Tibial artery (tissue), 4 donors: ENCODE measurements around the gene EPHB1.

ENCODE experiments used
- DNase-seq, 2 donors: peaks; one replicate each; pipeline ENCODE4 v3.0.0-alpha.2; 2019
- H3K27ac ChIP-seq, 2 donors: fragments of 200-600 bp; sonication (generic) in 1 of 2; 1 replicate in 1 of 2; 2 replicates in 1 of 2; pipeline ENCODE4 v1.5.1; 2018 to 2019; ENCODE audit warnings: mild to moderate bottlenecking in 1 of 2
- H3K27me3 ChIP-seq, 2 donors: fragments of 200-600 bp; sonication (generic) in 1 of 2; one replicate each; pipeline versions ENCODE4 v1.5.1 to v1.6.0; 2016 to 2019
- H3K36me3 ChIP-seq, 3 donors: fragments of 200-600 bp; sonication (generic) in 2 of 3; one replicate each; pipeline ENCODE4 v1.5.1; 2016 to 2019; ENCODE audit warnings: mild to moderate bottlenecking in 2 of 3
- H3K4me1 ChIP-seq, 4 donors: fragments of 200-600 bp; sonication (generic) in 2 of 4; 1 replicate in 3 of 4; 2 replicates in 1 of 4; pipeline ENCODE4 v1.5.1; 2016 to 2019
- H3K4me3 ChIP-seq, 2 donors: fragments of 200-600 bp; sonication (generic) in 1 of 2; 1 replicate in 1 of 2; 2 replicates in 1 of 2; pipeline ENCODE4 v1.5.1; 2018 to 2019; ENCODE audit warnings: mild to moderate bottlenecking in 2 of 2
- H3K9me3 ChIP-seq, 3 donors: fragments of 200-600 bp; sonication (generic) in 1 of 3; one replicate each; pipeline ENCODE4 v1.5.1; 2016 to 2019
- CTCF ChIP-seq, 2 experiments: fragments of 200-600 bp in 1 of 2; fragments of 450-650 bp in 1 of 2; IDR thresholded peaks; one replicate each; pipeline ENCODE4 v1.5.1; 2017 to 2019; ENCODE audit warnings: antibody characterized with exemption in 2 of 2, mild to moderate bottlenecking in 1 of 2, moderate library complexity in 1 of 2
- intact Hi-C: fragments of 100-400 bp; cut with DNase I; formaldehyde crosslinking; loops from one replicate; pipeline ENCODE4 v1.15.0; 2023; ENCODE audit warnings: low total_unique reads

EPHB1 gene

GRCh38 chr3:135215516-135215915 is 420.5 kb downstream of the EPHB1 start:
- Histone ChIP-seq H3K9me3 (no peaks in the 10 kb centered on the region), H3K4me1 (no peaks in the 10 kb centered on the region), H3K4me3 (no peak overlapping the region), H3K27me3 (no peaks in the 10 kb centered on the region), H3K36me3 (no peaks in the 10 kb centered on the region), H3K27ac (no peak overlapping the region)
- DNase-seq, result no peak
- no peak for TF ChIP-seq CTCF (IDR thresholded peaks at IDR 0.05)
- intact Hi-C loops, result no loop called here

GRCh38 chr3:135216659-135217058 is 421.6 kb downstream of the EPHB1 start:
- Histone ChIP-seq H3K27me3 (no peaks in the 10 kb centered on the region), H3K4me3 (no peak overlapping the region), H3K36me3 (no peaks in the 10 kb centered on the region), H3K4me1 (no peaks in the 10 kb centered on the region), H3K9me3 (no peaks in the 10 kb centered on the region), H3K27ac (no peak overlapping the region)
- no peak for DNase-seq
- intact Hi-C loops, result no loop called here
- no peak for TF ChIP-seq CTCF (IDR thresholded peaks at IDR 0.05)

GRCh38 chr3:135217730-135218129 is 422.7 kb downstream of the EPHB1 start:
- H3K4me1 ChIP-seq, result no peaks in the 10 kb centered on the region
- no peaks in the 10 kb centered on the region for H3K27me3 ChIP-seq
- H3K36me3 ChIP-seq, result no peaks in the 10 kb centered on the region
- no peaks in the 10 kb centered on the region for H3K9me3 ChIP-seq
- H3K4me3 ChIP-seq, result no peak overlapping the region
- intact Hi-C loops, result no loop called here
- no peak overlapping the region for H3K27ac ChIP-seq
- no peak for TF ChIP-seq CTCF (IDR thresholded peaks at IDR 0.05)
- no peak for DNase-seq

- Histone ChIP-seq H3K27me3 (no peaks in the 10 kb centered on the region), H3K4me3 (no peak overlapping the region), H3K9me3 (no peaks in the 10 kb centered on the region), H3K27ac (no peak overlapping the region), H3K36me3 (no peaks in the 10 kb centered on the region), H3K4me1 (no peaks in the 10 kb centered on the region)
- DNase-seq, result no peak
- TF ChIP-seq CTCF (IDR thresholded peaks at IDR 0.05), result no peak
- intact Hi-C loops, result no loop called here
Measured at GRCh38 chr3:135218304-135218703, 423.2 kb downstream of the EPHB1 start.

- no peaks in the 10 kb centered on the region for H3K9me3 ChIP-seq
- no peaks in the 10 kb centered on the region for H3K27me3 ChIP-seq
- TF ChIP-seq CTCF (IDR thresholded peaks at IDR 0.05), result no peak
- intact Hi-C loops, result no loop called here
- no peak for DNase-seq
- no peak overlapping the region for H3K4me3 ChIP-seq
- no peaks in the 10 kb centered on the region for H3K4me1 ChIP-seq
- H3K36me3 ChIP-seq, result no peaks in the 10 kb centered on the region
- no peak overlapping the region for H3K27ac ChIP-seq
Measured at GRCh38 chr3:135218782-135219181, 423.7 kb downstream of the EPHB1 start.

- no peak for DNase-seq
- H3K36me3 ChIP-seq, result no peaks in the 10 kb centered on the region
- no peak for TF ChIP-seq CTCF (IDR thresholded peaks at IDR 0.05)
- no peak overlapping the region for H3K27ac ChIP-seq
- no peaks in the 10 kb centered on the region for H3K9me3 ChIP-seq
- intact Hi-C loops, result no loop called here
- peaks cover 0 to 5% (median 0%) of the 10 kb centered on the region in 4 donors for H3K4me1 ChIP-seq
- no peaks in the 10 kb centered on the region for H3K27me3 ChIP-seq
- no peak overlapping the region for H3K4me3 ChIP-seq
Measured at GRCh38 chr3:135224815-135225362, 429.8 kb downstream of the EPHB1 start.
